ENCODE results near the gene BBS4.

GRCh38 chr15:72671525-72671924 lies 14.5 kb upstream of the BBS4 start:
- TF ChIP-seq CTCF (conservative IDR thresholded peaks at IDR 0.05; ENCODE audit: low read depth, low read length) = no peak
- no peak for TF ChIP-seq RCOR1 (IDR thresholded peaks at IDR 0.05; ENCODE audit: insufficient replicate concordance, low read length)
- TF ChIP-seq NFE2L2 (IDR thresholded peaks at IDR 0.05; ENCODE audit: low read depth, low read length) = no peak
- no peak for TF ChIP-seq RAD21 (IDR thresholded peaks at IDR 0.05; ENCODE audit: low read length)
- no peak for TF ChIP-seq POLR2A (IDR thresholded peaks at IDR 0.05; ENCODE audit: low read depth, low read length)
- no peak for TF ChIP-seq USF2 (IDR thresholded peaks at IDR 0.05; ENCODE audit: low read depth, low read length)
- no peak for TF ChIP-seq SMC3 (IDR thresholded peaks at IDR 0.05; ENCODE audit: low read depth, low read length)
- TF ChIP-seq MXI1 (IDR thresholded peaks at IDR 0.05; ENCODE audit: borderline replicate concordance, low read depth, low read length) = no peak
- no peak for TF ChIP-seq MAFK (IDR thresholded peaks at IDR 0.05; ENCODE audit: low read depth, low read length)
- no peak for TF ChIP-seq RFX5 (IDR thresholded peaks at IDR 0.05; ENCODE audit: low read depth, low read length)
- TF ChIP-seq MAZ (IDR thresholded peaks at IDR 0.05; ENCODE audit: borderline replicate concordance, low read depth, low read length) = no peak
- no peak for TF ChIP-seq BHLHE40 (IDR thresholded peaks at IDR 0.05; ENCODE audit: low read depth, low read length)
- TF ChIP-seq FOS (IDR thresholded peaks at IDR 0.05; ENCODE audit: low read depth, low read length) = no peak
- no peak for TF ChIP-seq CEBPB (IDR thresholded peaks at IDR 0.05; ENCODE audit: low read depth, low read length)
